ENCODE measurements around the gene CNOT4. TPM values are rescaled to one million over a fixed set of nuclear protein-coding genes. Genes with fewer than 3 reads are reported as not detected.

CNOT4 gene
- total RNA-seq, 2 experiments from 2014 or later, result 24.0 to 29.8 TPM

DNA sequence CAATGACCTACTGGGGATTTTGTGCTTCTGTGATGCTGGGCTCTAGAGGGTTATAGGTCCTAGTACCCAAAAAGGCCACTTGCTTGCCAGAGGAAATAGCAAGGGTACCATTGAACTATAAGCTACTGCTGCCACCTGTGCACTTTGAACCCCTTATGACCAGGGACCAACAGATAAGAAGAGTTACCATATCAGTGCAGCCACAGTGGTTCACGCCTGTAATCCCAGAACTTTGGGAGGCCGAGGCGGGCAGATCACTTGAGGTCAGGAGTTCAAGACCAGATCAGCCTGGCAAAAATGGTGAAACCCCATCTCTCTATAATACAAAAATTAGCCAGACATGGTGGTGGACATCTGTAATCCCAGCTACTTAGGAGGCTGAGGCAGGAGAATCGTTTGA is 15.5 kb upstream of the CNOT4 start:
- ATAC-seq (ENCODE audit: poor library complexity) (no peak), DNase-seq (no peak)
- H3K4me1 Mint-ChIP-seq (ENCODE audit: low read depth), result no peaks in the 10 kb centered on the region
- H3K27ac ChIP-seq (ENCODE audit: low read depth in 1 of 2, low read length in 2 of 2), result no peak overlapping the region
- H3K36me3 Mint-ChIP-seq (ENCODE audit: low read depth), result no peaks in the 10 kb centered on the region
- POLR2A ChIA-PET, result no interaction called here
- H3K36me3 ChIP-seq (ENCODE audit: insufficient read depth, low read length), result no peaks in the 10 kb centered on the region
- H3K9me3 Mint-ChIP-seq, result no peaks in the 10 kb centered on the region
- no peak overlapping the region for H3K4me3 ChIP-seq (ENCODE audit: low read length)
- intact Hi-C loops (cut with DNase I, micrococcal nuclease), result no loop called here
- no peaks in the 10 kb centered on the region for H3K27me3 ChIP-seq (ENCODE audit: control insufficient read depth in 1 of 2, insufficient read depth in 2 of 2, low read length in 2 of 2)
- no peaks in the 10 kb centered on the region for H3K9me3 ChIP-seq (ENCODE audit: control insufficient read depth in 1 of 2, insufficient read depth in 1 of 2, low read length in 2 of 2)
- H3K27ac Mint-ChIP-seq, result no peak overlapping the region
- TF ChIP-seq, protein P1, sequence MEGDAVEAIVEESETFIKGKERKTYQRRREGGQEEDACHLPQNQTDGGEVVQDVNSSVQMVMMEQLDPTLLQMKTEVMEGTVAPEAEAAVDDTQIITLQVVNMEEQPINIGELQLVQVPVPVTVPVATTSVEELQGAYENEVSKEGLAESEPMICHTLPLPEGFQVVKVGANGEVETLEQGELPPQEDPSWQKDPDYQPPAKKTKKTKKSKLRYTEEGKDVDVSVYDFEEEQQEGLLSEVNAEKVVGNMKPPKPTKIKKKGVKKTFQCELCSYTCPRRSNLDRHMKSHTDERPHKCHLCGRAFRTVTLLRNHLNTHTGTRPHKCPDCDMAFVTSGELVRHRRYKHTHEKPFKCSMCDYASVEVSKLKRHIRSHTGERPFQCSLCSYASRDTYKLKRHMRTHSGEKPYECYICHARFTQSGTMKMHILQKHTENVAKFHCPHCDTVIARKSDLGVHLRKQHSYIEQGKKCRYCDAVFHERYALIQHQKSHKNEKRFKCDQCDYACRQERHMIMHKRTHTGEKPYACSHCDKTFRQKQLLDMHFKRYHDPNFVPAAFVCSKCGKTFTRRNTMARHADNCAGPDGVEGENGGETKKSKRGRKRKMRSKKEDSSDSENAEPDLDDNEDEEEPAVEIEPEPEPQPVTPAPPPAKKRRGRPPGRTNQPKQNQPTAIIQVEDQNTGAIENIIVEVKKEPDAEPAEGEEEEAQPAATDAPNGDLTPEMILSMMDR (IDR thresholded peaks at IDR 0.05), result no peak
- no peaks in the 10 kb centered on the region for H3K4me1 ChIP-seq (ENCODE audit: insufficient read depth, low read length)
- CTCF ChIA-PET, result interaction anchor here (0.6 kb wide), 1 partner anchor 581 kb away, joined by 3 read pairs; no protein-coding TSS in a partner anchor
- H3K4me3 Mint-ChIP-seq, result no peak overlapping the region
- H3K27me3 Mint-ChIP-seq, result no peaks in the 10 kb centered on the region

GRCh38 chr7:135523146-135523545 is 13.2 kb upstream of the CNOT4 start:
- CTCF ChIA-PET, result no interaction called here
- Mint-ChIP-seq H3K27ac (no peak overlapping the region), H3K27me3 (no peaks in the 10 kb centered on the region), H3K9me3 (no peaks in the 10 kb centered on the region), H3K4me3 (no peak overlapping the region), H3K36me3 (ENCODE audit: low read depth) (no peaks in the 10 kb centered on the region), H3K4me1 (ENCODE audit: low read depth) (no peaks in the 10 kb centered on the region)
- intact Hi-C loops (cut with DNase I, micrococcal nuclease), result no loop called here
- no peaks in the 10 kb centered on the region for H3K4me1 ChIP-seq (ENCODE audit: insufficient read depth, low read length)
- H3K4me3 ChIP-seq (ENCODE audit: low read length), result no peak overlapping the region
- H3K27ac ChIP-seq (ENCODE audit: low read depth in 1 of 2, low read length in 2 of 2), result no peak overlapping the region
- H3K27me3 ChIP-seq (ENCODE audit: control insufficient read depth in 1 of 2, insufficient read depth in 2 of 2, low read length in 2 of 2), result no peaks in the 10 kb centered on the region
- POLR2A ChIA-PET, result no interaction called here
- no peak for DNase-seq
- H3K9me3 ChIP-seq (ENCODE audit: control insufficient read depth in 1 of 2, insufficient read depth in 1 of 2, low read length in 2 of 2), result no peaks in the 10 kb centered on the region
- TF ChIP-seq, protein P1 (IDR thresholded peaks at IDR 0.05), result no peak
- H3K36me3 ChIP-seq (ENCODE audit: insufficient read depth, low read length), result no peaks in the 10 kb centered on the region
- ATAC-seq (ENCODE audit: poor library complexity), result no peak

DNA sequence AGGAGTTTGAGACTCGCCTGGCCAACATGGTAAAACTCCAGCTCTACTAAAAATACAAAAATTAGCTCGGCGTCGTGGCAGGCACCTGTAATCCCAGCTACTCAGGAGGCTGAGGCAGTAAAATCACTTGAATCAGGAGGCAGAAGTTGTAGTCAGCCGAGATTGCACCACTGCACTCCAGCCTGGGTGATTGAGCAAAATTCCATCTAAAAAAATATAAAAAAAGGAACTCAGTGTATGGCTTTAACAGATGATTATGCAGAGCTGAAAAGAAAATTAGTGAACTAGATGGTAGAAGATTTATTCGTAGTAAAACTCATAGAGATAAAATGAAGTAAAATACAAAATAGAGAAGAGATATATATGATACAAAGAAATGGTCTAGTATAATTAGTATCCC is 12.6 kb upstream of the CNOT4 start:
- Mint-ChIP-seq H3K27me3 (no peaks in the 10 kb centered on the region), H3K4me3 (no peak overlapping the region), H3K4me1 (ENCODE audit: low read depth) (no peaks in the 10 kb centered on the region), H3K27ac (no peak overlapping the region), H3K9me3 (no peaks in the 10 kb centered on the region), H3K36me3 (ENCODE audit: low read depth) (no peaks in the 10 kb centered on the region)
- Histone ChIP-seq H3K4me1 (ENCODE audit: insufficient read depth, low read length) (no peaks in the 10 kb centered on the region), H3K27ac (ENCODE audit: low read depth in 1 of 2, low read length in 2 of 2) (no peak overlapping the region), H3K4me3 (ENCODE audit: low read length) (no peak overlapping the region), H3K36me3 (ENCODE audit: insufficient read depth, low read length) (no peaks in the 10 kb centered on the region), H3K9me3 (ENCODE audit: control insufficient read depth in 1 of 2, insufficient read depth in 1 of 2, low read length in 2 of 2) (no peaks in the 10 kb centered on the region), H3K27me3 (ENCODE audit: control insufficient read depth in 1 of 2, insufficient read depth in 2 of 2, low read length in 2 of 2) (no peaks in the 10 kb centered on the region)
- TF ChIP-seq, protein P1 (IDR thresholded peaks at IDR 0.05), result no peak
- DNase-seq, result no peak
- POLR2A ChIA-PET, result no interaction called here
- CTCF ChIA-PET, result no interaction called here
- ATAC-seq (ENCODE audit: poor library complexity), result no peak
- intact Hi-C loops (cut with DNase I, micrococcal nuclease), result no loop called here

Data from CD4-positive, alpha-beta T cell (primary cell).